B cell (primary cell): ENCODE data around the gene SSBP3. TPM values are rescaled to one million over a fixed set of nuclear protein-coding genes. Genes with fewer than 3 reads are reported as not detected.

Experiments
- ATAC-seq: fragments of 200-7000 bp; cut with Tn5 transposase; one replicate; pipeline ENCODE4 v1.10.0; 2021; ENCODE audit warnings: low read depth, mild to moderate bottlenecking, moderate number of reproducible peaks, moderate library complexity
- CTCF ChIA-PET: fragments of 350-600 bp; sonication (Branson Sonifier 250); formaldehyde crosslinking; loops from one replicate; lab custom pipeline; 2021; ENCODE audit warnings: antibody characterized with exemption, inconsistent platforms; lab: Charles Lee
- POLR2A ChIA-PET: fragments of 350-600 bp; sonication (Branson Sonifier 250); formaldehyde crosslinking; loops from one replicate; lab custom pipeline; 2021; ENCODE audit warnings: antibody characterized with exemption; lab: Charles Lee
- DNase-seq: peaks from one replicate; pipeline ENCODE4 v3.0.0; 2013
- H2AFZ ChIP-seq: 2 replicates; pipeline ENCODE4 v1.6.1; 2012; ENCODE audit warnings: mild to moderate bottlenecking, low read depth, low read length; ENCODE audit not compliant: insufficient read depth, poor library complexity, severe bottlenecking
- H3K27ac ChIP-seq, 2 donors: 1 replicate in 1 of 2; 2 replicates in 1 of 2; pipeline ENCODE4 v1.5.1; 2012 to 2013; ENCODE audit warnings: low read length in 2 of 2, mild to moderate bottlenecking in 2 of 2, moderate library complexity in 1 of 2
- H3K27me3 ChIP-seq, 4 experiments: fragments of 200-600 bp in 1 of 4; sonication (generic) in 1 of 4; replicated peaks in 1 of 4; 1 replicate in 2 of 4; 2 replicates in 2 of 4; pipeline versions ENCODE4 v1.6.1 to v1.7.0; 2013 to 2016; ENCODE audit warnings: low read length in 3 of 4, mild to moderate bottlenecking in 2 of 4, mixed read lengths in 1 of 4, moderate library complexity in 1 of 4; ENCODE audit not compliant: insufficient read depth in 4 of 4, control insufficient read depth in 3 of 4; ENCODE audit errors: control extremely low read depth in 1 of 4
- H3K36me3 ChIP-seq, 2 experiments: replicated peaks in 1 of 2; 1 replicate in 1 of 2; 2 replicates in 1 of 2; pipeline versions ENCODE4 v1.6.1 to v1.7.1; 2013; ENCODE audit warnings: low read length in 1 of 2; ENCODE audit not compliant: insufficient read depth in 2 of 2, control insufficient read depth in 1 of 2; ENCODE audit errors: control extremely low read depth in 1 of 2, extremely low read depth in 1 of 2
- H3K4me1 ChIP-seq, 2 donors: fragments of 200-600 bp in 1 of 2; sonication (generic) in 1 of 2; 1 replicate in 1 of 2; 2 replicates in 1 of 2; pipeline versions ENCODE4 v1.5.1 to v1.6.1; 2013 to 2017; ENCODE audit warnings: low read length in 2 of 2; ENCODE audit not compliant: control insufficient read depth in 2 of 2, insufficient read depth in 2 of 2
- H3K4me2 ChIP-seq: replicated peaks from 2 replicates; pipeline ENCODE3; 2012; ENCODE audit warnings: mild to moderate bottlenecking, low read depth, low read length; ENCODE audit not compliant: poor library complexity, severe bottlenecking
- H3K4me3 ChIP-seq, 5 experiments: fragments of 200-600 bp in 1 of 5; sonication (generic) in 1 of 5; 1 replicate in 3 of 5; 2 replicates in 2 of 5; pipeline versions ENCODE4 v1.5.1 to v1.7.0; 2011 to 2016; ENCODE audit warnings: low read length in 4 of 5, mild to moderate bottlenecking in 4 of 5, low read depth in 2 of 5, control low read depth in 1 of 5, moderate library complexity in 1 of 5; ENCODE audit not compliant: insufficient read depth in 1 of 5; ENCODE audit errors: control extremely low read depth in 1 of 5, extremely low read depth in 1 of 5
- H3K79me2 ChIP-seq: fragments of 200-600 bp; sonication (generic); one replicate; pipeline ENCODE4 v1.6.0; 2016; ENCODE audit warnings: low read length; ENCODE audit not compliant: control insufficient read depth, insufficient read depth
- H3K9ac ChIP-seq: fragments of 200-600 bp; sonication (generic); 2 replicates; pipeline ENCODE4 v1.6.1; 2017; ENCODE audit warnings: mild to moderate bottlenecking, low read length, moderate library complexity
- H3K9me3 ChIP-seq, 3 donors: one replicate each; pipeline versions ENCODE4 v1.6.1 to v1.7.1; 2013; ENCODE audit warnings: low read length in 2 of 3; ENCODE audit not compliant: control insufficient read depth in 2 of 3, insufficient read depth in 1 of 3; ENCODE audit errors: control extremely low read depth in 1 of 3
- H4K20me1 ChIP-seq: 2 replicates; pipeline ENCODE4 v1.6.0; 2012; ENCODE audit warnings: mild to moderate bottlenecking, low read length; ENCODE audit not compliant: insufficient read depth, control insufficient read depth, poor library complexity, severe bottlenecking
- H3K27ac Mint-ChIP-seq: one replicate; pipeline ENCODE4 v1.8.0; 2021; ENCODE audit warnings: mixed read lengths
- H3K27me3 Mint-ChIP-seq: one replicate; pipeline ENCODE4 v1.8.0; 2021; ENCODE audit warnings: mixed read lengths
- H3K4me1 Mint-ChIP-seq: one replicate; pipeline ENCODE4 v1.8.0; 2021; ENCODE audit warnings: mixed read lengths
- H3K4me3 Mint-ChIP-seq: one replicate; pipeline ENCODE4 v1.8.0; 2021; ENCODE audit warnings: mixed read lengths
- H3K9me3 Mint-ChIP-seq: one replicate; pipeline ENCODE4 v1.8.0; 2022; ENCODE audit warnings: mixed read lengths; ENCODE audit not compliant: insufficient read depth
- EZH2 ChIP-seq: IDR thresholded peaks from 2 replicates; pipeline ENCODE4 v1.6.1; 2012; ENCODE audit warnings: borderline replicate concordance, low read depth, mild to moderate bottlenecking, moderate library complexity, low read length; ENCODE audit not compliant: insufficient read depth, poor library complexity, severe bottlenecking
- WGBS: methylation state at CpG from one replicate; pipeline ENCODE4 v1.1.5; 2013; ENCODE audit warnings: missing lambda C conversion rate; ENCODE audit not compliant: insufficient coverage; 5-methylcytosine and 5-hydroxymethylcytosine counted together
- intact Hi-C: fragments of 100-400 bp; cut with micrococcal nuclease; formaldehyde crosslinking; loops from one replicate; pipeline ENCODE4 v1.10.0; 2022
- polyA plus RNA-seq: library from polyadenylated mRNA; depleted of rRNA; stranded (reverse); fragments of >200 nt; gene quantifications from 2 replicates; pipeline ENCODE4 v1.2.3, GENCODE V29; 2012
- total RNA-seq, 2 donors: library from RNA; stranded (reverse); fragments of 120-200 nt in 1 of 2; gene quantifications; 1 replicate in 1 of 2; 2 replicates in 1 of 2; pipeline versions ENCODE4 v1.2.3 to v1.2.4, GENCODE V29; 2013 to 2022
- TF ChIP-seq, protein P1 (sequence below): fragments of 200-600 bp; IDR thresholded peaks from one replicate; pipeline ENCODE4 v1.8.0; 2022; ENCODE audit warnings: antibody characterized with exemption, mild to moderate bottlenecking

The SSBP3 gene
- total and polyA plus RNA-seq, 2 donors (not counting 1 experiment from before 2014, with no cell fraction given) = 16.9 to 30.7 TPM

DNA sequence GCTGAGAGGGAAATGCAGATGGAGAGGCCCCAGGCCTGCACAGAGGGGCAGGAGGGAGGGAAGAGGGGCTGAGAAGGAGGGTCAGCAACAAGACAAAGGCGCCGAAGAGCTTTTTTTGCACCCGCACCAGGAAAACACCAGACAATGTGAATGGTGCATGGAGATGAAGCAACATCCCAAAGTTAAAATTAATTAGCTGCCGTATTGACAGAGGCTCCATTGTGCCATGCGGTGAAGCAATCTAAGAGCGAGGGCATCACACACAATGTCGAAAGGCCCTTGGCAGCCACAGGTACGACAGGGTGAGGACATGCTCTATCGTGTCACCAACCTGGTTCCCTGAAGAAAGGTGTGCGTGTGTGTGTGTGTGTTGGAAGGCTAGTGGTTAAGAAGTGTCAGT is 41.2 kb downstream of the SSBP3 start:
- ChIA-PET CTCF (no interaction called here), POLR2A (no interaction called here)
- no peaks in the 10 kb centered on the region for H3K9me3 Mint-ChIP-seq
- no peak for DNase-seq
- H3K9me3 ChIP-seq = no peaks in the 10 kb centered on the region
- H3K27ac Mint-ChIP-seq = no peak overlapping the region
- H3K27me3 Mint-ChIP-seq = no peaks in the 10 kb centered on the region
- peaks cover 7% of the 10 kb centered on the region for H3K79me2 ChIP-seq
- no peak overlapping the region for H3K4me3 Mint-ChIP-seq
- no peak overlapping the region for H3K4me3 ChIP-seq
- peaks cover 24% of the 10 kb centered on the region for H3K4me1 Mint-ChIP-seq
- intact Hi-C loops = no loop called here
- no peak overlapping the region for H3K4me2 ChIP-seq
- no peaks in the 10 kb centered on the region for H3K27me3 ChIP-seq
- WGBS = 98% methylated on average over 8 of the region's 10 CpGs
- H3K9ac ChIP-seq = no peak overlapping the region
- no peak overlapping the region for H3K27ac ChIP-seq
- TF ChIP-seq, protein P1, sequence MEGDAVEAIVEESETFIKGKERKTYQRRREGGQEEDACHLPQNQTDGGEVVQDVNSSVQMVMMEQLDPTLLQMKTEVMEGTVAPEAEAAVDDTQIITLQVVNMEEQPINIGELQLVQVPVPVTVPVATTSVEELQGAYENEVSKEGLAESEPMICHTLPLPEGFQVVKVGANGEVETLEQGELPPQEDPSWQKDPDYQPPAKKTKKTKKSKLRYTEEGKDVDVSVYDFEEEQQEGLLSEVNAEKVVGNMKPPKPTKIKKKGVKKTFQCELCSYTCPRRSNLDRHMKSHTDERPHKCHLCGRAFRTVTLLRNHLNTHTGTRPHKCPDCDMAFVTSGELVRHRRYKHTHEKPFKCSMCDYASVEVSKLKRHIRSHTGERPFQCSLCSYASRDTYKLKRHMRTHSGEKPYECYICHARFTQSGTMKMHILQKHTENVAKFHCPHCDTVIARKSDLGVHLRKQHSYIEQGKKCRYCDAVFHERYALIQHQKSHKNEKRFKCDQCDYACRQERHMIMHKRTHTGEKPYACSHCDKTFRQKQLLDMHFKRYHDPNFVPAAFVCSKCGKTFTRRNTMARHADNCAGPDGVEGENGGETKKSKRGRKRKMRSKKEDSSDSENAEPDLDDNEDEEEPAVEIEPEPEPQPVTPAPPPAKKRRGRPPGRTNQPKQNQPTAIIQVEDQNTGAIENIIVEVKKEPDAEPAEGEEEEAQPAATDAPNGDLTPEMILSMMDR = no peak
- no peak for TF ChIP-seq EZH2
- peaks cover 0 to 16% of the 10 kb centered on the region in 2 donors for H3K4me1 ChIP-seq
- no peaks in the 10 kb centered on the region for H3K36me3 ChIP-seq
- H2AFZ ChIP-seq = no peak overlapping the region
- no peaks in the 10 kb centered on the region for H4K20me1 ChIP-seq
- ATAC-seq = no peak

DNA sequence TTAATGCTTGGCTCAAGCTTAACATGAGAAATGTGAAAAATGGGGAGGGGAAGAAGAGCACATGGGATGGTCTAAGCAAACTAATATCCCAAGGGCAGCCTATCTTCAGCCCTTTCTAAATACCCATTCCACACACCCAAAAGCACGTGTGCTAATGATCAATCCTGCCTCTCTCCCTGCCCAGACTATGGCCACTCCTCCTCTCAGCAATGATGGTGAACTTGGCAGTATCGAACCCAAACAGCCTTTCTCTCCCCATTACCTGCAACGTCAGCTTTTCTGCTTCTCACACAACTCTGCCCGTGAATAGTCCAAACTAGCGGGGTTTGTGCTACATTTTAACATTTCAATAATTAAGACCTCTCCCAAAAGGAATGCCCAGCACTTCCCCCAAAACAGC is 41.6 kb downstream of the SSBP3 start:
- H4K20me1 ChIP-seq = no peaks in the 10 kb centered on the region
- DNase-seq (no peak), ATAC-seq (no peak)
- no peak overlapping the region for H2AFZ ChIP-seq
- no peak overlapping the region for H3K9ac ChIP-seq
- no peak for TF ChIP-seq EZH2
- TF ChIP-seq, protein P1 = no peak
- peaks cover 7% of the 10 kb centered on the region for H3K79me2 ChIP-seq
- no peaks in the 10 kb centered on the region for H3K9me3 ChIP-seq
- no peak overlapping the region for H3K27ac Mint-ChIP-seq
- intact Hi-C loops = no loop called here
- 97% methylated on average over 5 of the region's 5 CpGs for WGBS
- H3K4me1 Mint-ChIP-seq = peaks cover 24% of the 10 kb centered on the region
- H3K27ac ChIP-seq = no peak overlapping the region
- no peaks in the 10 kb centered on the region for H3K27me3 Mint-ChIP-seq
- peaks cover 0 to 16% of the 10 kb centered on the region in 2 donors for H3K4me1 ChIP-seq
- no peak overlapping the region for H3K4me3 ChIP-seq
- no peaks in the 10 kb centered on the region for H3K9me3 Mint-ChIP-seq
- ChIA-PET POLR2A (no interaction called here), CTCF (interaction anchor here (1.0 kb wide), 1 partner anchor 437 kb away, joined by 3 read pairs; the partner anchor contains the start of gene TTC22)
- H3K27me3 ChIP-seq = no peaks in the 10 kb centered on the region
- H3K4me3 Mint-ChIP-seq = no peak overlapping the region
- no peaks in the 10 kb centered on the region for H3K36me3 ChIP-seq
- no peak overlapping the region for H3K4me2 ChIP-seq
